Measurements from ENCODE around the gene SSMEM1.
A peak's percentile ranks its signal among the peaks of the same experiment; 100 is the strongest.

SSMEM1 gene

DNA sequence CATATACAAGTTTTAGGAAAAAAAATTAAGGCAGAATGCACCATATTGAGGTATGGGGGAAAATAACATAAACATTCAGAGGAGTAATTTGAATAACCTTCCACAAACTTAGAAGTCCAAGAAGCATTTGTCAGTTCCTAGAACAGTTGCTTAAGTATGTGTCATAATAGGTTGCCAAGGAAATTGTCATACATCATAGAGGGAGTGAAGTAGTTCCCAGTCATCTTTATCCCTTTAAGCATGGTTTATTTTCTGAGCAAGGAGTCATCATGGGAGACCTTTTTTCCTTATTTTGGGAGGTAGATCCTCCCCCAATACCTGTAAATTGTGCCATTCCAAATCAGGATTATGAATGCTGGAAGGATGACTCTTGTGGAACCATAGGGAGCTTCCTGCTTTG, at the start of gene SSMEM1:
SSMEM1 (plus strand) TSS at position 219 of the 400 bp plus-strand sequence; CDS start at position 270, 51 bp downstream.
- H2AFZ ChIP-seq (ENCODE audit: low read depth, low read length, severe bottlenecking): peak within 1 kb of the TSS; percentile 32
- TF ChIP-seq EZH2phosphoT487 (conservative IDR thresholded peaks at IDR 0.05; ENCODE audit: low read length): no peak
- TF ChIP-seq, protein P1, sequence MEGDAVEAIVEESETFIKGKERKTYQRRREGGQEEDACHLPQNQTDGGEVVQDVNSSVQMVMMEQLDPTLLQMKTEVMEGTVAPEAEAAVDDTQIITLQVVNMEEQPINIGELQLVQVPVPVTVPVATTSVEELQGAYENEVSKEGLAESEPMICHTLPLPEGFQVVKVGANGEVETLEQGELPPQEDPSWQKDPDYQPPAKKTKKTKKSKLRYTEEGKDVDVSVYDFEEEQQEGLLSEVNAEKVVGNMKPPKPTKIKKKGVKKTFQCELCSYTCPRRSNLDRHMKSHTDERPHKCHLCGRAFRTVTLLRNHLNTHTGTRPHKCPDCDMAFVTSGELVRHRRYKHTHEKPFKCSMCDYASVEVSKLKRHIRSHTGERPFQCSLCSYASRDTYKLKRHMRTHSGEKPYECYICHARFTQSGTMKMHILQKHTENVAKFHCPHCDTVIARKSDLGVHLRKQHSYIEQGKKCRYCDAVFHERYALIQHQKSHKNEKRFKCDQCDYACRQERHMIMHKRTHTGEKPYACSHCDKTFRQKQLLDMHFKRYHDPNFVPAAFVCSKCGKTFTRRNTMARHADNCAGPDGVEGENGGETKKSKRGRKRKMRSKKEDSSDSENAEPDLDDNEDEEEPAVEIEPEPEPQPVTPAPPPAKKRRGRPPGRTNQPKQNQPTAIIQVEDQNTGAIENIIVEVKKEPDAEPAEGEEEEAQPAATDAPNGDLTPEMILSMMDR (IDR thresholded peaks at IDR 0.05; ENCODE audit: insufficient read depth, low read length, poor library complexity, severe bottlenecking): no peak

DNA sequence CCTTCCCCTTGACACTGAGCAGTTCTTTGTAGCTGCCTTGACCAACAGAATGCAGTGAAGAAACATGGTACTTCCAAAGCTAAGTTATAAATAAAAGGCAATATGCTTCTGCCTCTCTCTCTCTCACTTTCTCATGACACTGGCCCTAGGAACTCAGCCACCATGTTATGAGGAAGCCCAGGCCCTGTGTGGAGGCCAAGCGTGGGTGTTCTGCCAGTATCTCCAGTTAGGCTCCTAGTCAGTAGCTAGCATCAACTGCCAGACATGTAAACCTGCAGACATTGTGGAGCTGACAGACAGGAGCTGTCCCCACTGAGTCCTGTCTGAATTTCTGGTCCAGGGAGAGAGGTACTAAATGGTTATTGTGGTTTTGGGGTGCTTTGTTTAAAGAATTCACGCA, 47.6 kb upstream of the SSMEM1 start:
- peaks cover 9% of the 10 kb centered on the region for H3K36me3 ChIP-seq (ENCODE audit: low read length)
- no peak overlapping the region for H2AFZ ChIP-seq (ENCODE audit: low read depth, low read length, severe bottlenecking)
- no peaks in the 10 kb centered on the region for H3K9me3 ChIP-seq (ENCODE audit: insufficient read depth, low read length)
- no peak overlapping the region for H3K4me3 ChIP-seq (ENCODE audit: insufficient read depth, low read length, poor library complexity, severe bottlenecking)
- no peaks in the 10 kb centered on the region for H3K79me2 ChIP-seq (ENCODE audit: insufficient read depth, low read length)
- no peaks in the 10 kb centered on the region for H3K9me2 ChIP-seq (replicated peaks; ENCODE audit: insufficient read depth, low read length)
- H3K4me2 ChIP-seq (ENCODE audit: low read depth, low read length, poor library complexity, severe bottlenecking): no peak overlapping the region
- no peaks in the 10 kb centered on the region for H3K27me3 ChIP-seq (ENCODE audit: low read length)
- H3F3A ChIP-seq (ENCODE audit: insufficient read depth): 0 out of 2 replicates have a peak, but pooled peaks cover 4% of the 10 kb centered on the region
- H3K27ac ChIP-seq (ENCODE audit: low read depth, low read length): no peak overlapping the region
- H4K20me1 ChIP-seq (ENCODE audit: low read depth, low read length): no peaks in the 10 kb centered on the region
- TF ChIP-seq, protein P1 (IDR thresholded peaks at IDR 0.05; ENCODE audit: insufficient read depth, low read length, poor library complexity, severe bottlenecking): no peak
- TF ChIP-seq EZH2phosphoT487 (conservative IDR thresholded peaks at IDR 0.05; ENCODE audit: low read length): no peak
- H3K9ac ChIP-seq (ENCODE audit: low read length): no peak overlapping the region

More for the DNA sequence above, at the start of gene SSMEM1:
- Histone ChIP-seq H3K79me2 (ENCODE audit: insufficient read depth, low read length) (peaks cover 19% of the 10 kb centered on the region), H3K4me3 (ENCODE audit: insufficient read depth, low read length, poor library complexity, severe bottlenecking) (no peak within 1 kb of the TSS), H3F3A (ENCODE audit: insufficient read depth) (peaks cover 6% of the 10 kb centered on the region; the same call in 1 of the 2 replicates), H3K27me3 (ENCODE audit: low read length) (no peaks in the 10 kb centered on the region), H3K4me2 (ENCODE audit: low read depth, low read length, poor library complexity, severe bottlenecking) (no peak within 1 kb of the TSS), H3K9me2 (replicated peaks; ENCODE audit: insufficient read depth, low read length) (no peaks in the 10 kb centered on the region), H4K20me1 (ENCODE audit: low read depth, low read length) (no peaks in the 10 kb centered on the region), H3K9ac (ENCODE audit: low read length) (no peak within 1 kb of the TSS), H3K9me3 (ENCODE audit: insufficient read depth, low read length) (no peaks in the 10 kb centered on the region), H3K36me3 (ENCODE audit: low read length) (peaks cover 8% of the 10 kb centered on the region), H3K27ac (ENCODE audit: low read depth, low read length) (no peak within 1 kb of the TSS)

DNA sequence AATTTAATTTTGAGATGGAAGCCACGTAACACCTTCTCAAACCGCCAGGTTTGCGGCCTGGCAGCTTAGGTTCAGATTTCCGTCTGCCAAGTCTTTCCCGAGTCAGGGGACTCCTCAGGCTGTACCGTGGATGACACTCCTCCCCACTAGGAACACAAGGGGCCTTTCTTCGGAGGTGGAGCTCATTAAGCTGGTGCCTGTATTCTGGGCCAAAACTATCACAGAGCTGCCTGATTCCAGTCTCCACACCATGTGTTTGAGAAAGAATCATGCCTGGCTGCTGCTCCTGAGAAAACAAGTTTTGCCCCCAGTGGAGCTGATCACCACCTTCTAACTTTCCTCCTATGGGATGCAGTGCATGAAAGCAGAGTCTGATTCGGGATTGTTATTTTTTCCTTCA, 47.2 kb upstream of the SSMEM1 start:
- Histone ChIP-seq H3K27ac (ENCODE audit: low read depth, low read length) (no peak overlapping the region), H3K27me3 (ENCODE audit: low read length) (no peaks in the 10 kb centered on the region), H3K9me3 (ENCODE audit: insufficient read depth, low read length) (no peaks in the 10 kb centered on the region), H3K4me2 (ENCODE audit: low read depth, low read length, poor library complexity, severe bottlenecking) (no peak overlapping the region), H3K9me2 (replicated peaks; ENCODE audit: insufficient read depth, low read length) (no peaks in the 10 kb centered on the region), H4K20me1 (ENCODE audit: low read depth, low read length) (no peaks in the 10 kb centered on the region), H3K36me3 (ENCODE audit: low read length) (peaks cover 13% of the 10 kb centered on the region), H3F3A (ENCODE audit: insufficient read depth) (0 out of 2 replicates have a peak, but pooled peaks cover under 1% of the 10 kb centered on the region), H2AFZ (ENCODE audit: low read depth, low read length, severe bottlenecking) (no peak overlapping the region), H3K9ac (ENCODE audit: low read length) (no peak overlapping the region), H3K79me2 (ENCODE audit: insufficient read depth, low read length) (no peaks in the 10 kb centered on the region), H3K4me3 (ENCODE audit: insufficient read depth, low read length, poor library complexity, severe bottlenecking) (no peak overlapping the region)
- no peak for TF ChIP-seq EZH2phosphoT487 (conservative IDR thresholded peaks at IDR 0.05; ENCODE audit: low read length)
- TF ChIP-seq, protein P1 (IDR thresholded peaks at IDR 0.05; ENCODE audit: insufficient read depth, low read length, poor library complexity, severe bottlenecking): no peak

Measured in SU-DHL-6 (cell line).